ENCODE measurements around the gene CGB7.

CGB7 gene

DNA sequence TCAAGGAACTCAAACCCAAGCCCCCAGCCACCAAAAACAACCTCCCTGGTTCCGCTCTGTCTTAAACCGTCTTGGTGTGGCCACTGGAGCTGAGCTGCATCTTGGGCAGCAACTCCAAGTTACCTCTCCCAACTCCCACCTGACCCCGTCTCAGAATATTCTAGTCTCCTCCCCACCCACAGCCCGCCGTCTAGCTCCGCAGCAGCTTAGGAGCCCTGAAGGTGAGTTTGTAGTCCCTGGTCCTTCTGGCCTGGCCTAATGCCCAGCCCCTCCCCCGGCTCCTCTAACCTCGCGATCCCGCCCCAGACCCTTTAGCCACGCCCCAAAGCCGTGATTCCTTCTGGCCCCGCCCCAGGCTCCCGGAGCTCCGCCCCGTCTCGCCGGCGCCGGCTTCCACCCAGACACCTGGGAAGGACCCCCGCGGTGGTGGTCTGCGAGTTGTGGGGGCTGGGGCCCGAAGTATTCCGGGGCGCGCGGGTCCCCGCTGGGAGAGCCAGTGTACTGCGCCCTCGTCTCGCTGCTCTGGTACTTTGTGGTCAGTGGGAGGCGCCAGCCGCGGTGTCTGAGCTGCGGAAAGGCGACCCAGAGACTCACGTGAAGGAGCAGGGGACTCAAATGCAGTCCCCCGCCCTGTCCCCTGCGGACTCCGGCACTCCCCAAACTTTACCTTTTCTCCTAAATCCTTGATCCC, 38.2 kb downstream of the CGB7 start:
- H3K27ac ChIP-seq, result peak overlapping the region; percentile 87
- TF ChIP-seq CTCF (IDR thresholded peaks at IDR 0.05) (peak; percentile 45), ZFX (IDR thresholded peaks at IDR 0.05; ENCODE audit: borderline replicate concordance) (no peak)

DNA sequence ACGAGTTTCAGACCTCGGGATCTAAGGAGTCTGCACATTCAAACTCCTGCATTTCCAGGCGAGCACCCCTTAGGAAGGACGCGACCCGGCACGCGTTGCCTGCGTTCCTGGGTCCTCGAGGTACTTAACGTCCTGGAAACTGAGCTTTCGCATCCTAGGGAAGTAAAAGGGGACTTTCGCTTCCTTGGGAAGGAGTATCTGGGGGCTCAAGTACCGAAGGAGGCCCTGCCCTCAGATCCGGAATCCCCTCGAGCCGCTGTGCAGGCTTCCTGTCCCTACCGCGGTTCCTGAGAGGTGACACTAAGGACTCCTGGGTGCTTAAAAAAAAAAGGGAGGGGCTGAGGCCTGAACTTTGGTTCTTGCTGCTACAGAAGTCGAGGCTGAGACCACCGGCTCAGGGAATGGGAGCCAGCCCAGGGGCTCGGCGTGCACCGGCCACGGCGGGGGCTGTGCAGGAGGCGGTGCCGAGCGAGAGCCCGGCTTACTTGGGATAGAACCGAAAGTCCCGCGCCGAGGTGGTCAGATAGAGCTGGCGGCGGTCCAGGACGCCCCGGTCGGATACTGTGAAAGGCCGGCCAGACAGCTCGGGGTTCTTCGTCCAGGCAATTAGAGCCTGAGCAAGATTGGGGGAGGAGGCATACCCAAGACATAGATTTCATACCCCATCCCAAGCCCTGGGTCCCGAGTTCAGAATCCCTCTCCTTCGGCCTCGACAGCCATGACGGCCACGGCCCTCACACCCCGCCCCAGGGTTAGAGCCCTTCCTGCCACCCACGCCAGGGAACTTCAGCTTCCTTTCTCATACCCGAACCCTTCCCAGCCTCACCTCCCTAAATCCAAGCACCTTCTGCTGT, 38.9 kb downstream of the CGB7 start:
- peak overlapping the region; percentile 87 for H3K27ac ChIP-seq

DNA sequence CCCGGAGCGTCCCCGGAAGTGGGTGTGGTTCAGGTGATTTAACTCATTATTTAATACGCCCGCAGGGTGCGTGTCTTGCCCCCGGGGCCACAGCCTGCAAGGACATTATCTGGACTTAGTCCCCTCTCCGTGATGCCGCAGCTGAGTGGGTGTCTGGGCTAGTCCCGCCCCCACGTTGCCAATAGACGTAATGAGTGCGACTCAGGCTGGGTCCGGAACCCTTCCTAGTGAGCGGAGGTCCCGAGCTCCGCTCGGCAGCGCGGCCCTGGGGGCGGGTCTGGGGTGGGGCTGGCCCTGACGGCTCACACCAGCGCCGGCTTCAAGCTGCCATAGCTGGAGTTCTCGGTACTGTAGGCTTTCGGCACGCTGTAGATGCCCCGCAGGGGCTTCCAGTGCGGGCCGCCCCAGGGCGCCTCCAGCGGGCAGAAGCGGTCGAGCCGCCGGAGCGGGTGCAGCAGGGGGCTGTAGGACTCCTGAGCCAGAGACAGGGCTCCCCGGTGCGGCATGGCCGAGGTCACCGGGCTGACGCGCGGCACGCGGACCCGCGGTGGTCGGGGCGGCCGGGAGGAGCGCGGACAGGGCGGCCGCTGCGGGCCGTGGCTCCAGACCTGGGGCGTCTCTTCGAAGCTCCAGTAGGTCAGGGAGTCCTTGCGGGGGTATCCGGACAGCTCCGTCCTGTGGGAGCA, 39.7 kb downstream of the CGB7 start:
- peak; percentile 80 for TF ChIP-seq CTCF (IDR thresholded peaks at IDR 0.05)
- no peak for TF ChIP-seq ZFX (IDR thresholded peaks at IDR 0.05; ENCODE audit: borderline replicate concordance)
- H3K27ac ChIP-seq, result peak overlapping the region; percentile 87

- TF ChIP-seq ZFX (IDR thresholded peaks at IDR 0.05; ENCODE audit: borderline replicate concordance), result no peak
- no peak for TF ChIP-seq CTCF (IDR thresholded peaks at IDR 0.05)
- H3K27ac ChIP-seq, result peak within 1 kb of the TSS; percentile 87
Observed at GRCh38 chr19:49017041-49017665, 40.4 kb downstream of the CGB7 start, which contains the start of gene LHB. Gene LHB, minus strand, starts transcription at chr19:49017091. Its CDS starts 10 bp downstream, at chr19:49017081.

DNA sequence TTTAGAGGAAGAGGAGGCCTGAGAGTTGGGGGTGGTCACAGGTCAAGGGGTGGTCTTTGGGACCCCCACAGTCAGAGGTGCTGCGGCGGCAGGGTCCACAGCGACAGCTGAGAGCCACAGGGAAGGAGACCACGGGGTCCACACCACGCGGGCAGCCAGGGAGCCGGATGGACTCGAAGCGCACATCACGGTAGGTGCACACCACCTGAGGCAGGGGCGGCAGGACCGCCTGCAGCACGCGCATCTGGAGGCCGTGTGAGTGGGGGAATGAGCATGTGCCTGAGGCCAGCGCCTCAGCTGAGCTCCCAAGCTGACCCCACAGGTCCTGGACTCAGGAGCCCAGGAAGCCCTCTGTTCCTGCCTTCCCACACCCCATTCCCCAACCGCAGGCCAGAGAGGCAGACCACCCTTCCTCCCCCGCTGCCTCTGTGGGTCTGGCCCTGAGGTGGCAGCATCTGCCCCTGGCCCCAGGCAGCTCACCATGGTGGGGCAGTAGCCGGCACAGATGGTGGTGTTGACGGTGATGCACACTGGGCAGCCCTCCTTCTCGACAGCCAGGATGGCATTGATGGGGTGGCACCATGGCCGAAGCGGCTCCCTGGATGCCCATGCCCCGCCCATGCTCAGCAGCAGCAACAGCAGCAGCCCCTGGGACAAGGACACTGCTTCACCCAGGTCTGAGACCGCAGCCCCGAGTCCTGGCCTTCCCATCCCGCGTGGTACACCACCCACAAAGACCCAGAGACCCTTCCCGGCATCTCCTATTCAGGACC, 41.3 kb downstream of the CGB7 start:
- no peak for TF ChIP-seq ZFX (IDR thresholded peaks at IDR 0.05; ENCODE audit: borderline replicate concordance)
- no peak overlapping the region for H3K27ac ChIP-seq

DNA sequence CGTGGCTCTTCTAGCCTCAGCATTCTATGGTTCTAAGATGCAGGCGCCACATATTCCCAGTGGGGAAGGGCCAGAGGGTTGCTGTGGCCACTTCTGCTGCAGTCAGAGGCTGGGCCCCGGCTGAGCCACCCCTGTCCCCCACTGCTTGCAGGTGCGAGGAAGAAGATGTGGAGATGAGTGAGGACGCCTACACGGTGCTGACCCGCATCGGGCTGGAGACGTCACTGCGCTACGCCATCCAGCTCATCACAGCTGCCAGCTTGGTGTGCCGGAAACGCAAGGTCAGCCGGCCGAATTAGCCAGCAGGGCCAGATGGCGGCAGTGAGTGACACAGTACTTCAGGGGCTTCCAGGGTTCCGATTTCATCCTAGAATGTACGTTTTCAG, 42.7 kb downstream of the CGB7 start:
- TF ChIP-seq ZFX (IDR thresholded peaks at IDR 0.05; ENCODE audit: borderline replicate concordance) (no peak), CTCF (IDR thresholded peaks at IDR 0.05) (no peak)
- no peak overlapping the region for H3K27ac ChIP-seq

GRCh38 chr19:49014123-49014869, 43.3 kb downstream of the CGB7 start:
- H3K27ac ChIP-seq, result no peak overlapping the region
- no peak for TF ChIP-seq CTCF (IDR thresholded peaks at IDR 0.05)
- no peak for TF ChIP-seq ZFX (IDR thresholded peaks at IDR 0.05; ENCODE audit: borderline replicate concordance)
